ENCODE results near the gene MACC1. TPM values are rescaled to one million over a fixed set of nuclear protein-coding genes. Genes with fewer than 3 reads are reported as not detected.

The MACC1 gene, protein sequence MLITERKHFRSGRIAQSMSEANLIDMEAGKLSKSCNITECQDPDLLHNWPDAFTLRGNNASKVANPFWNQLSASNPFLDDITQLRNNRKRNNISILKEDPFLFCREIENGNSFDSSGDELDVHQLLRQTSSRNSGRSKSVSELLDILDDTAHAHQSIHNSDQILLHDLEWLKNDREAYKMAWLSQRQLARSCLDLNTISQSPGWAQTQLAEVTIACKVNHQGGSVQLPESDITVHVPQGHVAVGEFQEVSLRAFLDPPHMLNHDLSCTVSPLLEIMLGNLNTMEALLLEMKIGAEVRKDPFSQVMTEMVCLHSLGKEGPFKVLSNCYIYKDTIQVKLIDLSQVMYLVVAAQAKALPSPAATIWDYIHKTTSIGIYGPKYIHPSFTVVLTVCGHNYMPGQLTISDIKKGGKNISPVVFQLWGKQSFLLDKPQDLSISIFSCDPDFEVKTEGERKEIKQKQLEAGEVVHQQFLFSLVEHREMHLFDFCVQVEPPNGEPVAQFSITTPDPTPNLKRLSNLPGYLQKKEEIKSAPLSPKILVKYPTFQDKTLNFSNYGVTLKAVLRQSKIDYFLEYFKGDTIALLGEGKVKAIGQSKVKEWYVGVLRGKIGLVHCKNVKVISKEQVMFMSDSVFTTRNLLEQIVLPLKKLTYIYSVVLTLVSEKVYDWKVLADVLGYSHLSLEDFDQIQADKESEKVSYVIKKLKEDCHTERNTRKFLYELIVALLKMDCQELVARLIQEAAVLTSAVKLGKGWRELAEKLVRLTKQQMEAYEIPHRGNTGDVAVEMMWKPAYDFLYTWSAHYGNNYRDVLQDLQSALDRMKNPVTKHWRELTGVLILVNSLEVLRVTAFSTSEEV
- not detected for total RNA-seq

DNA sequence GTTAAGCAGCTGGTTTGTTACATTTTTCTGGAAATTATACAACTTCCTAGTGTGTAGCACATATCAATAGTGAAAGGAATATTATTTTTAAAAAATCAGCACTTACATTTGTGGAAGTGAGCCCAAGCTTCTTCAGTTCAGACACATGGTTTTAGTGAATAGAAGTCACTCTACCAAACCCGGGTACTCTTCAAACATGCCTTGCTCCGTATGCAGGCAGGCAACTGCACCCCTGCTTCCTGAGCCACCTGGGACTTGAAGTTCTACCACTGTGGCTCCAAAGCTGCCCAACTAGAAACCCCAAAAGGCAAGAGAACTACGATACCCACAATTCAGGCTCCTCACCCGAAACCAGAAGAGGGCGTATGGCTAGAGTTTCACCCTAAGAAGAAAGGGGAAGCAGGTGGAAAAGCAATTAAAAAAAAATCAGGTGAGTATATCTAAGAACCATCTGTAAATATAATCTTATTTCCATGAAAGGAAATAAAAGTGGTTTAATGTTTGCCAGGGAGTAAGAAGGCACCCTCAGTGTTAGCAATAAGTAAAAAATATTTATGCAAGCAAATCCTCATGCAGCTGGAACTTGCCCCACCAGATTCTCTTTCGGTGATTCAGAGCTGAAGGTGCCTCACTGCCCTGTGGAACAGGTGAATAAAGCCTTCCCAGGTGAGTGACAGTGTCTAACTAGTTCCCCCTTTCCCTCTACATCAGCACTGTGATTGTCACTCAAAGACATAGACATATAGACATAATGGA lies at the start of gene MACC1:
MACC1 (minus strand) TSS at position 192 of the 756 bp plus-strand sequence. CDS start 55,522 bp downstream, outside the sequence.
- Histone ChIP-seq H3K9me3 (no peaks in the 10 kb centered on the region), H3K27ac (no peak within 1 kb of the TSS), H3K27me3 (no peaks in the 10 kb centered on the region), H3K4me3 (no peak within 1 kb of the TSS), H3K36me3 (no peaks in the 10 kb centered on the region), H3K4me1 (no peaks in the 10 kb centered on the region)
- DNase-seq (ENCODE audit: low spot score in 2 of 2) = no peak
- intact Hi-C loops (cut with DNase I) = no loop called here
- TF ChIP-seq, protein P1, sequence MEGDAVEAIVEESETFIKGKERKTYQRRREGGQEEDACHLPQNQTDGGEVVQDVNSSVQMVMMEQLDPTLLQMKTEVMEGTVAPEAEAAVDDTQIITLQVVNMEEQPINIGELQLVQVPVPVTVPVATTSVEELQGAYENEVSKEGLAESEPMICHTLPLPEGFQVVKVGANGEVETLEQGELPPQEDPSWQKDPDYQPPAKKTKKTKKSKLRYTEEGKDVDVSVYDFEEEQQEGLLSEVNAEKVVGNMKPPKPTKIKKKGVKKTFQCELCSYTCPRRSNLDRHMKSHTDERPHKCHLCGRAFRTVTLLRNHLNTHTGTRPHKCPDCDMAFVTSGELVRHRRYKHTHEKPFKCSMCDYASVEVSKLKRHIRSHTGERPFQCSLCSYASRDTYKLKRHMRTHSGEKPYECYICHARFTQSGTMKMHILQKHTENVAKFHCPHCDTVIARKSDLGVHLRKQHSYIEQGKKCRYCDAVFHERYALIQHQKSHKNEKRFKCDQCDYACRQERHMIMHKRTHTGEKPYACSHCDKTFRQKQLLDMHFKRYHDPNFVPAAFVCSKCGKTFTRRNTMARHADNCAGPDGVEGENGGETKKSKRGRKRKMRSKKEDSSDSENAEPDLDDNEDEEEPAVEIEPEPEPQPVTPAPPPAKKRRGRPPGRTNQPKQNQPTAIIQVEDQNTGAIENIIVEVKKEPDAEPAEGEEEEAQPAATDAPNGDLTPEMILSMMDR (IDR thresholded peaks at IDR 0.05) = no peak

DNA sequence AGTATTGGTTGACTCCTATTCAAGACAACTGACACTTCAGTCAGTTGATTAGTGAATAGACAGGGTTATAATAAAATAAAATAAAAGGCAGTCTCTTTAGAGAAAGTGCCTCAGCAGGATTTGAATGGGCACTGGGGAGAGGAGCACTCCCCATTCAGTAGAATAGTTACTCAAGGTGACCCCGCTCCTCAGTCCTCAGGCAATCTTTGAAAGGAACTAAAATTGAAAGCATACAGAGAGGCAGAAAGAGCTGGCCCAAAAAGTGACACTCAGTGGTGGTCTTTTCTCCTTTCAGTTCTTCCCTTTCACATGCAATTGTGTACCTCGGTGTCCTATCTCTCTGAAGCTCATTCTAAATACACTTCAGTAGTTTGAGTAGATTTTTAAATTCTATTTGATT lies 47.4 kb upstream of the MACC1 start:
- Histone ChIP-seq H3K27me3 (no peaks in the 10 kb centered on the region), H3K4me1 (no peaks in the 10 kb centered on the region), H3K27ac (no peak overlapping the region), H3K36me3 (no peaks in the 10 kb centered on the region), H3K4me3 (no peak overlapping the region), H3K9me3 (no peaks in the 10 kb centered on the region)
- intact Hi-C loops (cut with DNase I) = no loop called here
- no peak for DNase-seq (ENCODE audit: low spot score in 2 of 2)
- TF ChIP-seq, protein P1 (IDR thresholded peaks at IDR 0.05) = no peak

DNA sequence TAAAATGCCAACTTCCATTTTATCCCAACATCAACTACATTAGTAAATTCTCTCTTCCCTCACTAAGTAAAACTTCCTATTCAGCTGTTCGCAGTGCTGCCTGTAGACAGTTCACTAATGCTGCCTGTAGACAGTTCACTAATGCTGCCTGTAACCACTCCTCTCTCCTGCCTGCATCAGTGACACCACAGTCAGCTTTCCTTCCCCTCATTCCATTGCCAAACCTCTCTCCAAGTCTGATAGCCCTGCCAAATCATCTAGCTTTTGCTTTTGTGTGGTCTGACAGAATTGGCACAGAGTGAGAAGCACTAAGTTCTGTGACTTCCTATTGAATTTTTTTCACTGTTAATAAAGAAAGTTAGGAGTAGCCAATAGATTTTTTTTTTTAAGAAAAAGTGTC lies 43.0 kb upstream of the MACC1 start:
- Histone ChIP-seq H3K4me3 (no peak overlapping the region), H3K36me3 (no peaks in the 10 kb centered on the region), H3K27ac (no peak overlapping the region), H3K4me1 (no peaks in the 10 kb centered on the region), H3K9me3 (no peaks in the 10 kb centered on the region), H3K27me3 (no peaks in the 10 kb centered on the region)
- TF ChIP-seq, protein P1 (IDR thresholded peaks at IDR 0.05) = no peak
- DNase-seq (ENCODE audit: low spot score in 2 of 2) = no peak
- intact Hi-C loops (cut with DNase I) = no loop called here

DNA sequence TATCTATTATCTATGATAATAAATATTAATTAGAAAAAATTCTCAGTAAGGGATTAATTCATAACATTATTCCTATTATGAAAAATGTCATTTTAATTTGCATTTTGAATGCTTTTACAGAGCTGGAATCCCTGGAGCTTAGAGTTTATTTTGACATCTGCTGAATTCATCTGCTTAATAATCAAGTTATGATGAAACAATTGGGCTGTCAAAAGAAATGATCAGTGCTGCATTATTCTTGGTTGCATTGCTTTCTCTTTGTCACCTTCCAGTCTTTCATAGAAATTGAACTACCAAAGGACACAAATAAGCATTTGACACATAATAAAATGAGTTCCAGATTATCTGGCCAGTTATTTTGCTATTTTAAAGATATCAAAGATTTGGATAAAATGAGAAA lies 40.0 kb upstream of the MACC1 start:
- no peaks in the 10 kb centered on the region for H3K4me1 ChIP-seq
- H3K4me3 ChIP-seq = no peak overlapping the region
- H3K9me3 ChIP-seq = no peaks in the 10 kb centered on the region
- H3K27ac ChIP-seq = no peak overlapping the region
- H3K36me3 ChIP-seq = no peaks in the 10 kb centered on the region
- no peak for DNase-seq (ENCODE audit: low spot score in 2 of 2)
- TF ChIP-seq, protein P1 (IDR thresholded peaks at IDR 0.05) = no peak
- intact Hi-C loops (cut with DNase I) = no loop called here
- H3K27me3 ChIP-seq = no peaks in the 10 kb centered on the region

DNA sequence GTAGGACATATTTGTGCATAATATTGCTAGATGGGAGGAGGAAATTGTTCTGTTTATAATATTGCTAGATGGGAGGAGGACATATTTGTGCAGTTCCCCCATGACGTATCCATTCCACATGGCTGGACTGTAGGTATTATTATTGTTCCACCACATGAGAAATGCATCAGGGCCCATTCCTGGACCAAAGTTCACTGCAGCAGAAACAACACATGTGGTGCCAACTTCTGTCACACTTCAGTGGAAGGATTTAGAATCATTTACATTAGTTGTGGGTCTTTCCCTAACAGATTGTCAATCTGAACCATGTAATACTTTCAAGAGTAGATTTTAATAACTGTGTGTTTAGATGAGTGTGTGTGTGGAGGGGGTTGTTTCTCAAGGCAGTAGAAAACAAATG lies 32.7 kb upstream of the MACC1 start:
- Histone ChIP-seq H3K27ac (no peak overlapping the region), H3K36me3 (no peaks in the 10 kb centered on the region), H3K4me3 (no peak overlapping the region), H3K4me1 (no peaks in the 10 kb centered on the region), H3K27me3 (no peaks in the 10 kb centered on the region), H3K9me3 (no peaks in the 10 kb centered on the region)
- TF ChIP-seq, protein P1 (IDR thresholded peaks at IDR 0.05) = no peak
- intact Hi-C loops (cut with DNase I) = no loop called here
- DNase-seq (ENCODE audit: low spot score in 2 of 2) = no peak
